HCT116 (cell line): ENCODE results near the gene DPF1. TPM values are rescaled to one million over a fixed set of nuclear protein-coding genes. Genes with fewer than 3 reads are reported as not detected.

Experiments used
- ATAC-seq: fragments of 200-7000 bp; cut with Tn5 transposase; 2 replicates; pipeline ENCODE4 v1.9.1; 2020; ENCODE audit warnings: mild to moderate bottlenecking, moderate library complexity
- BruUV-seq: library from RNA; stranded (reverse); fragments of 400-500 nt; replicated peaks from 2 replicates; lab custom pipeline; 2021; lab: Mats Ljungman, UMichigan
- CTCF ChIA-PET: fragments of 300-600 bp; sonication (Branson Sonifier 250); formaldehyde crosslinking; loops from one replicate; lab custom pipeline; 2021; ENCODE audit warnings: antibody characterized with exemption; lab: Charles Lee
- POLR2A ChIA-PET: fragments of 300-600, 350-600 bp; sonication (Branson Sonifier 250); formaldehyde crosslinking; loops from one replicate; lab custom pipeline; 2021; ENCODE audit warnings: antibody characterized with exemption; lab: Charles Lee
- RAD21 ChIA-PET, 2 experiments: fragments of 300-600 bp; sonication (Branson Sonifier 250); formaldehyde crosslinking; loops; one replicate each; lab custom pipeline; 2023; ENCODE audit warnings: low total read pairs in 2 of 2; ENCODE audit not compliant: uncharacterized antibody in 2 of 2, unreplicated experiment in 2 of 2, low non-redundant PET in 1 of 2; lab: Charles Lee
- DNase-seq: peaks from one replicate; pipeline ENCODE4 v3.0.0-alpha.2; 2010; ENCODE audit warnings: low read depth, low spot score
- H2AFZ ChIP-seq: fragments of 200-600 bp; shearing (Covaris generic), sonication (generic); 2 replicates; pipeline ENCODE4 v1.6.1; 2017; ENCODE audit warnings: low read depth, mixed run types, mixed read lengths, antibody characterized with exemption, low read length; ENCODE audit not compliant: poor library complexity, severe bottlenecking
- H3K27ac ChIP-seq: 2 replicates; pipeline ENCODE4 v1.5.1; 2012; ENCODE audit warnings: low read depth, low read length
- H3K27me3 ChIP-seq: fragments of 200-600 bp; sonication (generic); 2 replicates; pipeline ENCODE4 v1.6.1; 2016; ENCODE audit warnings: mixed run types, low read length, mixed read lengths; ENCODE audit not compliant: insufficient read depth
- H3K36me3 ChIP-seq, 2 experiments: fragments of 200-500 bp in 1 of 2; fragments of 200-600 bp in 1 of 2; sonication (Bioruptor generic) in 1 of 2; sonication (generic) in 1 of 2; 2 replicates each; pipeline versions ENCODE4 v1.5.1 to v1.6.1; 2014 to 2016; ENCODE audit warnings: low read length in 2 of 2, inconsistent platforms in 1 of 2, mixed read lengths in 1 of 2, mixed run types in 1 of 2; ENCODE audit not compliant: insufficient read depth in 2 of 2, control insufficient read depth in 1 of 2
- H3K4me1 ChIP-seq, 2 experiments: fragments of 200-600 bp in 1 of 2; sonication (generic) in 1 of 2; 2 replicates each; pipeline versions ENCODE4 v1.5.1 to v1.6.1; 2012 to 2017; ENCODE audit warnings: low read length in 2 of 2, inconsistent platforms in 1 of 2, mild to moderate bottlenecking in 1 of 2, mixed read lengths in 1 of 2, mixed run types in 1 of 2, moderate library complexity in 1 of 2; ENCODE audit not compliant: insufficient read depth in 2 of 2, control insufficient read depth in 1 of 2
- H3K4me2 ChIP-seq: fragments of 200-600 bp; sonication (generic); 2 replicates; pipeline ENCODE4 v1.6.1; 2017; ENCODE audit warnings: mixed run types, low read length, mixed read lengths
- H3K4me3 ChIP-seq, 2 experiments: fragments of 200-600 bp in 1 of 2; sonication (generic) in 1 of 2; replicated peaks in 1 of 2; 2 replicates each; pipeline ENCODE4 v1.5.1; 2011 to 2016; ENCODE audit warnings: low read length in 2 of 2, control low read depth in 1 of 2, low read depth in 1 of 2, mild to moderate bottlenecking in 1 of 2, mixed read lengths in 1 of 2, mixed run types in 1 of 2
- H3K79me2 ChIP-seq: fragments of 200-600 bp; sonication (generic); 2 replicates; pipeline ENCODE4 v1.6.1; 2017; ENCODE audit warnings: mild to moderate bottlenecking, mixed run types, low read length, moderate library complexity, mixed read lengths; ENCODE audit not compliant: insufficient read depth
- H3K9ac ChIP-seq: fragments of 200-600 bp; sonication (generic); 2 replicates; pipeline ENCODE4 v1.6.1; 2016; ENCODE audit warnings: low read length, mixed read lengths
- H3K9me2 ChIP-seq: fragments of 200-600 bp; sonication (generic), shearing (Covaris generic); 2 replicates; pipeline ENCODE4 v1.6.1; 2017; ENCODE audit warnings: mixed run types, mild to moderate bottlenecking, moderate library complexity; ENCODE audit not compliant: insufficient read depth
- H3K9me3 ChIP-seq, 2 experiments: fragments of 200-500 bp in 1 of 2; fragments of 200-600 bp in 1 of 2; sonication (Bioruptor generic) in 1 of 2; sonication (generic) in 1 of 2; 2 replicates each; pipeline ENCODE4 v1.6.1; 2014 to 2017; ENCODE audit warnings: low read length in 2 of 2, mixed read lengths in 2 of 2, inconsistent platforms in 1 of 2, low read depth in 1 of 2, mild to moderate bottlenecking in 1 of 2, mixed run types in 1 of 2, moderate library complexity in 1 of 2; ENCODE audit not compliant: control insufficient read depth in 1 of 2, insufficient read depth in 1 of 2
- H4K20me1 ChIP-seq: fragments of 200-600 bp; sonication (generic), shearing (Covaris generic); 2 replicates; pipeline ENCODE4 v1.6.1; 2017; ENCODE audit warnings: mixed run types, mild to moderate bottlenecking, moderate library complexity; ENCODE audit not compliant: insufficient read depth
- CEBPB ChIP-seq: IDR thresholded peaks from 2 replicates; pipeline ENCODE4 v1.6.1; 2012; ENCODE audit warnings: low read depth
- EGR1 ChIP-seq: IDR thresholded peaks from 2 replicates; pipeline ENCODE4 v1.6.1; 2012; ENCODE audit warnings: low read depth
- FOSL1 ChIP-seq: IDR thresholded peaks from 2 replicates; pipeline ENCODE4 v1.6.1; 2012; ENCODE audit warnings: low read depth
- JUND ChIP-seq: IDR thresholded peaks from 2 replicates; pipeline ENCODE4 v1.6.1; 2012
- SIN3A ChIP-seq: IDR thresholded peaks from 2 replicates; pipeline ENCODE4 v1.6.1; 2012; ENCODE audit warnings: low read depth
- SP1 ChIP-seq: IDR thresholded peaks from 2 replicates; pipeline ENCODE4 v1.6.1; 2012; ENCODE audit warnings: low read depth
- TCF7L2 ChIP-seq: IDR thresholded peaks from 2 replicates; pipeline ENCODE4 v1.7.0; 2011; ENCODE audit warnings: borderline replicate concordance, inconsistent platforms; ENCODE audit not compliant: insufficient read depth, insufficient read length; ENCODE audit errors: extremely low read depth
- intact Hi-C: fragments of 100-400 bp; cut with micrococcal nuclease; formaldehyde crosslinking; loops from 2 replicates; pipeline ENCODE4 v1.10.0; 2022
- total RNA-seq: library from RNA; stranded (reverse); gene quantifications from one replicate; pipeline ENCODE4 v1.2.1, GENCODE V29; 2021; ENCODE audit not compliant: unreplicated experiment
- TF ChIP-seq, protein P1 (sequence below): IDR thresholded peaks from 2 replicates; pipeline ENCODE4 v1.6.1; 2012; ENCODE audit warnings: low read depth
- TF ChIP-seq, protein P2 (sequence below), 3 experiments: fragments of 200-600 bp in 1 of 3; sonication (generic) in 1 of 3; IDR thresholded peaks in 2 of 3; conservative IDR thresholded peaks in 1 of 3; 2 replicates each; pipeline ENCODE4 v1.5.1; 2012 to 2017; ENCODE audit warnings: low read depth in 2 of 3, low read length in 2 of 3, antibody characterized with exemption in 1 of 3, borderline replicate concordance in 1 of 3, control low read depth in 1 of 3, mild to moderate bottlenecking in 1 of 3, mixed read lengths in 1 of 3, mixed run types in 1 of 3, moderate library complexity in 1 of 3; ENCODE audit not compliant: insufficient read depth in 1 of 3

The DPF1 gene
- total RNA-seq, 1 experiment from 2014 or later, result 9.7 TPM

DNA sequence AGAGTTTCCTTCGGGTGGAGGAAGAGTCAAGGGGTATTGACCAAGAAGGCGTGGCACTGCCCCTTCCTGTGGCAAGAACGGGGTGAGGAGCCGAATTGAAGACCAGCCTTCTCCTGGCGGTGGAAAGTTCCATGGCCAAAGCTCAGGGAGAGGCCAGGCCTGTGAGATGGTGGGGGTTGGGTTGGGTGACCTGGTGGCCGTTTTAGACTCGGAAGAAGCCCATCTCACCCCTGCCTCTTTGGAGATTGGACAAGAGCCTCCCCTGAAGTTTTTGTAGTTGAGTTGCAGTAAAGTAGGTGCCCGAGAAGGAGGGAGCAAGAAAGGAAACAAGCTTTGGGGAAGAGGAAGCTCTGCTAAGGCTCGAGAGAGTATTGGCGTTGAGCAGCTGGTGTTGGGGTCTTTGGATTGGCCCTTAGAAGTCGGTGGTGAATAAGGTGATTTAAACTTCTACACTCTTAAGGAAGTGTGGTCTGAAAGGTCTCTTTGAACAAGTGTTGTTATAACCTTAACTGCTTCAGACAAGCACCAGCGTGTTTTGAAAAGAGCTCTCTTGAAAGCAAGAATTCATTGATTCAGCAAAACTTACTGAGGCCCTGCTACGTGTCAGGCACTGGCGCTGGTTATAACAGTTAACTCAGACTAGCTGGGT lies 41.3 kb upstream of the DPF1 start:
- Histone ChIP-seq H3K27ac (peak overlapping the region; percentile 99), H3K9me2 (no peaks in the 10 kb centered on the region), H3K36me3 (no peaks in the 10 kb centered on the region; a peak in 1 of 4 replicates), H3K4me1 (peaks cover 54 to 71% of the 10 kb centered on the region in 2 experiments), H3K9ac (peak overlapping the region; percentile 88), H3K4me2 (peak overlapping the region; percentile 90), H2AFZ (no peak overlapping the region), H4K20me1 (no peaks in the 10 kb centered on the region; the same call in 1 of the 2 replicates), H3K4me3 (peak overlapping the region; percentile 81 to 100), H3K79me2 (peaks cover 59% of the 10 kb centered on the region), H3K9me3 (no peaks in the 10 kb centered on the region), H3K27me3 (no peaks in the 10 kb centered on the region)
- CTCF ChIA-PET, result interaction anchor here (0.8 to 1.2 kb wide), 4 partner anchors 21 to 70 kb away, joined by 3 to 4 read pairs (median 4); no protein-coding TSS in a partner anchor
- RAD21 ChIA-PET, result interaction anchor here in 1 of 2 experiments (0.6 kb wide), 1 partner anchor 22 kb away, joined by 4 read pairs; no protein-coding TSS in a partner anchor
- intact Hi-C loops, result no loop called here
- ATAC-seq (no peak), DNase-seq (no peak)
- TF ChIP-seq, protein P1, sequence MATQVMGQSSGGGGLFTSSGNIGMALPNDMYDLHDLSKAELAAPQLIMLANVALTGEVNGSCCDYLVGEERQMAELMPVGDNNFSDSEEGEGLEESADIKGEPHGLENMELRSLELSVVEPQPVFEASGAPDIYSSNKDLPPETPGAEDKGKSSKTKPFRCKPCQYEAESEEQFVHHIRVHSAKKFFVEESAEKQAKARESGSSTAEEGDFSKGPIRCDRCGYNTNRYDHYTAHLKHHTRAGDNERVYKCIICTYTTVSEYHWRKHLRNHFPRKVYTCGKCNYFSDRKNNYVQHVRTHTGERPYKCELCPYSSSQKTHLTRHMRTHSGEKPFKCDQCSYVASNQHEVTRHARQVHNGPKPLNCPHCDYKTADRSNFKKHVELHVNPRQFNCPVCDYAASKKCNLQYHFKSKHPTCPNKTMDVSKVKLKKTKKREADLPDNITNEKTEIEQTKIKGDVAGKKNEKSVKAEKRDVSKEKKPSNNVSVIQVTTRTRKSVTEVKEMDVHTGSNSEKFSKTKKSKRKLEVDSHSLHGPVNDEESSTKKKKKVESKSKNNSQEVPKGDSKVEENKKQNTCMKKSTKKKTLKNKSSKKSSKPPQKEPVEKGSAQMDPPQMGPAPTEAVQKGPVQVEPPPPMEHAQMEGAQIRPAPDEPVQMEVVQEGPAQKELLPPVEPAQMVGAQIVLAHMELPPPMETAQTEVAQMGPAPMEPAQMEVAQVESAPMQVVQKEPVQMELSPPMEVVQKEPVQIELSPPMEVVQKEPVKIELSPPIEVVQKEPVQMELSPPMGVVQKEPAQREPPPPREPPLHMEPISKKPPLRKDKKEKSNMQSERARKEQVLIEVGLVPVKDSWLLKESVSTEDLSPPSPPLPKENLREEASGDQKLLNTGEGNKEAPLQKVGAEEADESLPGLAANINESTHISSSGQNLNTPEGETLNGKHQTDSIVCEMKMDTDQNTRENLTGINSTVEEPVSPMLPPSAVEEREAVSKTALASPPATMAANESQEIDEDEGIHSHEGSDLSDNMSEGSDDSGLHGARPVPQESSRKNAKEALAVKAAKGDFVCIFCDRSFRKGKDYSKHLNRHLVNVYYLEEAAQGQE, result no peak
- TF ChIP-seq JUND (no peak), FOSL1 (no peak), SIN3A (no peak), CEBPB (no peak), TCF7L2 (no peak), EGR1 (no peak), SP1 (no peak)
- TF ChIP-seq, protein P2, sequence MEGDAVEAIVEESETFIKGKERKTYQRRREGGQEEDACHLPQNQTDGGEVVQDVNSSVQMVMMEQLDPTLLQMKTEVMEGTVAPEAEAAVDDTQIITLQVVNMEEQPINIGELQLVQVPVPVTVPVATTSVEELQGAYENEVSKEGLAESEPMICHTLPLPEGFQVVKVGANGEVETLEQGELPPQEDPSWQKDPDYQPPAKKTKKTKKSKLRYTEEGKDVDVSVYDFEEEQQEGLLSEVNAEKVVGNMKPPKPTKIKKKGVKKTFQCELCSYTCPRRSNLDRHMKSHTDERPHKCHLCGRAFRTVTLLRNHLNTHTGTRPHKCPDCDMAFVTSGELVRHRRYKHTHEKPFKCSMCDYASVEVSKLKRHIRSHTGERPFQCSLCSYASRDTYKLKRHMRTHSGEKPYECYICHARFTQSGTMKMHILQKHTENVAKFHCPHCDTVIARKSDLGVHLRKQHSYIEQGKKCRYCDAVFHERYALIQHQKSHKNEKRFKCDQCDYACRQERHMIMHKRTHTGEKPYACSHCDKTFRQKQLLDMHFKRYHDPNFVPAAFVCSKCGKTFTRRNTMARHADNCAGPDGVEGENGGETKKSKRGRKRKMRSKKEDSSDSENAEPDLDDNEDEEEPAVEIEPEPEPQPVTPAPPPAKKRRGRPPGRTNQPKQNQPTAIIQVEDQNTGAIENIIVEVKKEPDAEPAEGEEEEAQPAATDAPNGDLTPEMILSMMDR (IDR thresholded peaks at IDR 0.05 in 2 of 3, conservative IDR thresholded peaks at IDR 0.05 in 1 of 3; ENCODE audit: borderline replicate concordance in 1 of 3, insufficient read depth in 1 of 3, low read depth in 2 of 3, low read length in 2 of 3), result no peak
- BruUV-seq, result TSS peak; percentile 69
- POLR2A ChIA-PET, result interaction anchor here (0.7 to 2.9 kb wide), 8 partner anchors 12 to 67 kb away, joined by 3 to 15 read pairs (median 4); partner anchors contain the start of gene C19orf33
